MV-4-11 (cell line): ENCODE measurements around the gene ITGA11.
A peak's percentile ranks its signal among the peaks of the same experiment; 100 is the strongest.
"Not testable (repeated sequence)": the region's sequence is repeated elsewhere in the genome, so short reads cannot be mapped to it uniquely, and the experiment has no call there.

Experiments
- DNase-seq: peaks from one replicate; lab custom pipeline; 2025; lab: John Stamatoyannopoulos, UW

Gene ITGA11

DNA sequence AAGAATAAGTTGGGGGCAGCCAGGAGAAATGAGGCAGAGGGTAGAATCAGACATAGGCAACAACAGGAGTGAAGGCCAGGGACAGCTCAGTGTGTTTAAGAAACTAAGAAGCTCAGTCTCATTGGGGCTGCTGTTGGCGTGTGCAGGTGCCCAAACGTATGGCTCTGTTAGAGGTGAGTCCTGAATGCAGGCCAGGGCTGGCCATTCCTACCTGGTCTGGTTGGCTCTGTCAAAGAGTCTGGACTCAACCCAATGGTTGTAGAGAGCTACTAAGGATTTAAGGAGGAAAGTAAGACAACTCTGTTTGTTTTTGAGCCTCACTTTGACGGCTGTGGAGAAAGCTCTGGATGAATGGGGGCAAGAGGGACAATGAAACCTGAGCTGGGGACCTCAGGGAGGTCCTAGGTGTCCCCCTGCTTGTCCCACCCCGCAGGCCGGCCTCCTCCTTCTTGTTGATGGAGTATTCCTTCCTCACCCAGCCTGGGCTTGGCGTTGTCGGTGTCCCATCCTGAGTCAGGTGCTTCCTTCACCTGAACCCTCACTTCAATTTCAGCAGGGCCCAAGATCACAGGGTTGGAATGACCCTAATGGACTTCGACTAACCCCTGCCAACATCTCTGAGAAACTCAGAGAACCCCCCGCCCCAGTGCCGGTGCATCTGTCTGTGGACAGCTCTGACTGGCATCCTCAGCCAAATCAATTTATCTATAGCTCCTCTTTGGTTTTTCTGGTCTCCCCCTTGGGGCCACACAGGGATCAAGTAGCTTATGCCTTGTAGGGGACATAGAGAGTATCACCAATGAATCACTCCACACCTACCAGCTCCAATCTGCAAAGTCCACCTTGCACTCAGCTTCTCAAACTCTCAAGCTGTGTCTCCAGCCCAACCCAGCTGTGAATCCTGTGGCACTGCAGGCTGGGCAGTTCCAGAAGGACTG is 8.3 kb downstream of the ITGA11 start:
- no peak for DNase-seq

DNA sequence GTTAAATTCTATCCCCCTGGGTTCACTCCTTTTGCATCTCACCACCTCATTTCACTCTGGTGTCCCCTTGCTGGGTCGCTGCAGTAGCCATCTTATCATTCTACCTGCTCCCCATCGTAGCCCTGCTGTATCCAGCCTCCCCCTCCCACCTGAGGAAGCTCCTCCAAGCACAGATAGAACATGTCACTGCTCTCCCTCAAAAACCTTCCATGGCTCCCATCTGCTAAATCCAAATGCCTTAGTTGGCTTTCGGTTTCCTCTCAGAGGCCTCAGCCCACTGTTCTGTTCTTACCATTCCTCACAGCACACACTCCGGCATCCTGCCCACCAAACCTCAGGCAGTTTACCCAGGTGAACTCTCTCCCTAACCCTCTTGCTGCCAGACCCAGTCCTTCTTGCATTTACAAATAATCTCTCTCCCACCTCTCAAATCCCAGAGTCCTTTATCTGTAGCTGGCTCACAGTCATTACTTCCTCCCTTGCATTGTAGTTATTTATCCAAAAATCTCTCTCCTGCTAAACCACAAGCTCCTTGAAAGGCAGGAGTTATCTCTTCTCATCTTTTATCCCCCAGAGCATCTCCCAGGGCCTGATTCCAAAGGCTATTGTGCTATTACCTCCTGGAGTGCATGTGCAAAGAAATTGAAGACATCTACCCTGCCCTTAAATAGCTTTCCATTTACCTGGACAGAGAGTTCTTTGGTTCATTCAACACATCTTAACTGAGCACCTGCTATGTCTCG is 9.4 kb downstream of the ITGA11 start:
- not testable (repeated sequence) for DNase-seq

DNA sequence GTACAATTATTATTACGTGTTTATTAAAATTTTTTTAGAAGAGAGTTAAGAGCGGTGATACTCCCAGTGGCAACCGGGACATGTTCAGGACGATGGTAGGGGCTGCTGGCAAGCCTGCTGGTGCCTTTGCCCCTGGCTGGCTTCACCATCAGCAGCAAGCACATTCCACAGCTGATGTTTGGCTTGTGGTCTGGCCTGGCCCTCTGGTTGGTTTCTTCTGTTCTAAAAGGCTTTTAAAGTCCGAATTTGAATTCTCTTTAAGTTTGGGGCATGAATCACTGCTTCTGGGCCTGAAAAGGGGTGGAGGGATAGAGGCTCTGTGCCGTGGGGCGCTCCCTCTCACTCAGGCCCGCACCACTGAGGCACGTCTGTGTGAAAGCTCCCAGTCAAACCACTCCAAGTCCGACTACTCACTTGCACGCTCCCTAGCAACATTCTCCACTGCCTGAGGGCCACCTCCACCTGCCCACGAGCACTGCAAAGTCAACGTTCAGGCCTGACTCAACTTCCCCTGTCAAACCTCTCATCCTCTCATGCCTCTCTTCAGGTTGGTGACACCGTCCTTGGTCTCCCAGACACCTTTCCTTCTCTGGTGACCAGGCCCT is 10.1 kb downstream of the ITGA11 start:
- no peak for DNase-seq

DNA sequence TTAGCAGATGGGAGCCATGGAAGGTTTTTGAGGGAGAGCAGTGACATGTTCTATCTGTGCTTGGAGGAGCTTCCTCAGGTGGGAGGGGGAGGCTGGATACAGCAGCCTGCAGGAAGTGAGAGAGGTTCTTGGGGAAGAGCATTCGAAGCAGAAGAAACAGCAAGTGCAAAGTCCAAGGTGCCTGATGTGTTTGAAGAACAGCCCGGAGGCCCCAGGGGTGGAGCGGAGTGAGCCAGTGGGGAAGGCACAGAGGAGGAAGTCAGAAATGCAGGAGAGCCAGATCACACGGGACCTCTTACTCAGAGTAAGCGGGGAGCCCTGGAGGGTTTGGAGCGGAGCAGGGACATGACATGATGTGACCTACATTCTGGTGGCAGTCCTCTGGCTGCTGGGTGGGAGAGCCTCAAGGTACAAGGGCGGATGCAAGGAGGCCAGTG is 10.8 kb downstream of the ITGA11 start:
- peak; percentile 4 for DNase-seq

DNA sequence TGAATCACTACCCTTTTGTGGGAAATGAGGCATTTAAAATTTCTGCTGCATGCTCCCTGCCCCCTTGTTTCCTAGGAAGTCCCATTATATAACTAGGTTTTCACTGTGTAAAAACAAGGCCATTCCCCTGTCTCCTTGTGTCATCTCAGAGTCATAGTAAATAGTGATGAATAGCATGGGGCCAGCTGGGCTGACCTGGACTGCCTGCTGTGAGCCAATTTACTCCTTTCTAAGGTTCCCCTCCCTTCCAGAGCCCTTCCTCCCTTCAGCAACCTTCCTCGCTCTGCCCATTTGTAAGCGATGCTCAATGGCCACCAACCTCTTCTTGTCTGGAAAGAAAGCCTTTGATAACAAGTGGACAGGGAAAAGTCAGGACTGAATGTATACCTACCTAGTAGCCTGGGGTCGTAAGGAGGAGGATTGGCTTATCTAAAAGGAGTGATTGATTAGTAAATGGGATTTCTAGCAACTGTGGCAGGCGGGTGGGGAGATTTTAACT is 11.7 kb downstream of the ITGA11 start:
- no peak for DNase-seq

DNA sequence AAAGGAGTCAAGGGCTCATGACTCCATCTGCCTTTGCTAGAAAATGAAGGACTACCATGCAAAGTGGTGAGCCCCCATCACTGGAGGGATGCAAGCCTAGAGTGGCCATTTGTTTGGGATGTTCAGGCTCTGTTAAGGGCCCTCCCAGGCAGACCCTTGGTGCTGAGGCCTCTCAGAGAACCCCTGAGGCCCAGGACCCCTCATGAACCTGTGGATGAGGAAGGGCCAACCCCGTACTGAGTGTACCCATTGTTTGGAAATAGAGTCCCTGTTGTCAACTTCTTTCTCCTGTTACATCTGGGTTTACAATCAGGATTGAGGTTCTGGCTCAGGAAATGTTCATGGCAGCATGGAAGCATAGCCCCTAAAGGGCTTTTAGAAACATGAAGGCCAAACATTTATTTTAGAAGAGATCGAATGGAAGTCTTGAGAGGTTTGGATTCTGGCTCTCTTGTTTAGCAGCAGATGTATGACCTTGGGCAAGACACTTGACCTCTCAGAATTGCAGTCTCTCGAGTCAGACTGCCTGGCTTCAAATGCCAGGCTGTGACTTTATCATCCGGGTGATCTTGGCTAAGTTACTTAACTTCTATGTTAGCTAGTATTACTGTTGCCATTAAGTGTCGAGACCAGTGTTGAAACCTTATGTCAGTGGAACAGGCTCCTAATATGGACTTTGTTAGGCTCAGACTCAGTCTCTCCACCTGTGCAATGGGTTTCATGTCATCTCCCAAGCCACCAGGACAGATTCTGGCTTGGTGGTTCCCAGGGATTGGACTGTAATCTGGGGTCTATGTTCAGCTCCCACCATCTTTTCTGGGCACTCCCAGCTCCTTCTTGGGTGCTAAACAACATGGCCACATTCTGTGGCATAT is 12.4 kb downstream of the ITGA11 start:
- DNase-seq: no peak

DNA sequence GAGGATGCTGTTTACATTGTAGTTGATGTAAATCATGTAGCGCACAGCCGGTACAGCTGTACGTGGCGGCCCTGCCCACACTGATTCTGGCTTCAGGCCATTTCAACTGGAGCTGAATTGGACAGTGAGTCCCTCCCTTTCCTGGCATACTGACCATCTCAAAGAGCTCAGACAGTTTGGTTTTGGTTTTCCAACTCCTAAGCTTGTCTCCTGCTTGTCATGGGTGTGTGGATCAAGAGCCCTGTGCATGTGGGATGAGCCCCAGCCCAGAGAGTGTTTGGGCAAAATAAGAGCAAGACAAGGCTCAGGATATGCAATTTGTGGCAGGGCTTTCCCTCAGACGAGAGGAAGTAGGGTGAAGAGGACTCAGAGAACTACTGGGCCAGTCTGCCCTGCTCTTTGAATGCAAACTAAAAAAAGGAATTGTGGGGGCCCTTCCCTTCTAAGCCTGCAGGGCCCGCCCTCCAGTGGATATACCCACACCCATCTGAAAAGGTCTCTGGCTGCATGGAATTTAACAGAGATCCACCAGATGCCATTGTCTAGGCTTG is 13.3 kb downstream of the ITGA11 start:
- peak; percentile 48 for DNase-seq

DNA sequence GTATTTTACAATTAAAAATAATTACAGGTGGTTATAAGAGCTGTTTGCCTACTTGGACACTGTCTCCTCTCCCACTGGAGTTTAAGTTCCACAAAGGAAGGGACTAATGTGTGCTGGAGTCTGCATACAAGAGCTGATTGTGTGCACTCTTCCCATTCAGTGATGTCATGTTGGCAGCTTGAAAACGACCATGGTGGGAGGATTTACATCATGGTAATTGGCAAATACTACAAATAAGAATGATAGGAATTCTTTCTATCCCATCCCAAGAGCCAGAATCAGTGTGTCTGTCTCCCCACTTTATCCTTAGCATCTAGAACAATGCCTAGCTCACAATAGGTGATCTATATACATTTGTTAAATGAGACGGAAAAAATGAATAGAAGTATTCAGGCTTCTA is 14.1 kb downstream of the ITGA11 start:
- DNase-seq: no peak

DNA sequence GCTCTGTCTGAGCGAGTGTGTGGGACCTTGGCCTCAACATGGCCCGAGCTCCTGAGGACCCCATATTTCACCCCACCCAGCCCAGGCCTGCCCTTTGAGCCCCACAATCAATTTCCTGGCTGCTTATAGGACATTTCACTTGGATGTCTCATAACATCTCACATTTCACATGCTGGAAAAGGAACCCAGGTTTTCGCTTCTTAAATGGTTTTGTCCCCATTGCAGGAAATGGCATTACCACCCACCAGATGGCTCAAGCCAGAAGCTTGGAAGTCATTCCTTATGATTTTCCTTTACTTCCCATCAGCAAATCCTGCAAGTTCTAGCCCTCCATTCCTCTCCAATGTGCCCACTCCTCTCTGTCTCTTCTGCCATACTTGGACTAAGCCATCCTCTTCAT is 14.9 kb downstream of the ITGA11 start:
- DNase-seq: no peak

DNA sequence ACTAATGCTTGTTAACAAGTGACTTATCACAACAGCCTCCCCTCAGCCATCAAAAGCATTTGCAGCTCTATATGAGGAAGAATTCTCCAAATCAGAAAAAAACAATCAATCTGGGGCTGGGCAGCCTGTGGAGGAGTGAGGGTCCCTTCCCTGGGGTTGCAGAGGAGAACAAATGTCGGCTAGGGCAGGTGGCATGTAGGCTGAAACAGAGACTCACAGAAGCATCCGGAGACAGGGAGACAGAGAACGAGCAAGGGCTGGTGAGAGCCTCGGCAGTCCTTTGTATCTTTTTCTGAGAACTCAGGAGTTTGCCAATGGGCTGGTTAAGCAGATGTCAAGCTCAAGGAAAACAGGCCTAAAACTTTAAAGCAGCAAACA is 15.8 kb downstream of the ITGA11 start:
- no peak for DNase-seq

DNA sequence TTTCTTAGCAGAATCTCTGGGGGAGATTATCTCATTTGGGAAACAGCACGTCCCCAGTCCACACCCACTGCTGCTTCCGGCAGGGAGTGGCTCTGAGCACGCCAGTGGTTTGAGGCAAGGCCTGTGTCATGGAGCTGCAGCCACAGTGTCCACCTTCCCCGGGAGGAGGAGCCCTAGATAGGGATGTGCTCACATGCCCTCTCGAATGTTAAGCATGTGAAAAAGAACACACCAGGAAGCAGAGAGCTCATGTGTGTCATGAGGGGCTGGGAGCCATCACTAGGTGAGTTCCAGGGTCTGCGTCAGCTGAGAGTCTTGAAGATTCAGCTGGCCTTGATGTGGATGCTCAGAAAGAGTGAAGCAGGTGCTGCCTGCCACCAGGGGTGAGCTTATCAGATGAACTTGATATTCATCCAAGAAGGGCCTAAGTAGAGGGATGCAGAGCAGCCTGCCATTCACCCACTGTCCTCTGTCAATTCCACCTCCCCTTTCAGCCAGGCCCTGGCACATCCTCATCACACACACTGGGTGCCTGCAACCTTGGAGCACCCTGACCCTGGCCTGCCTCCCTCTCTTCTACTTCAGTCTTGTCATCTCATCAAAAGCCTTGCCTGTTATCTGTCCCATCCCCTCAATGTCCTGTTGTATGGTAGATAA is 16.3 kb downstream of the ITGA11 start:
- no peak for DNase-seq

DNA sequence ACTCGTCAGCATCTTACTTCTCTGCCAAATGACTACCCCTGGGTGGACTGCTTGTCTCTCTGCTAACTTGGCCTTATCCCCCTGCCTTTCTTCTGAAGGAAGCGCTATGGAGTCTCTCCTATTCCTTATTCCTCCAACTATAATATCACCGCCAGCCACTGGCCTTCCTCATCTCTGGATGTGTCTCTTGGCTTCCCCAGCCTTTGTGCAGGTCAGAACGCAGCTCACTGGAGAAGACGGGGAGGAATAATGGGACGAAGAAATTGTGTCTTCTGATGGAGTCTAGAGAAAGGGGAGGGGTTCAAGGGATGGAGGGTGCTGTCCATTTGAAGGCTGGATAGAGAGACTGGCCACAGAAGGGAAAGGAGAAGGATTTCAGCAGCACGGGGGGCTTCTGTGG is 16.9 kb downstream of the ITGA11 start:
- no peak for DNase-seq

DNA sequence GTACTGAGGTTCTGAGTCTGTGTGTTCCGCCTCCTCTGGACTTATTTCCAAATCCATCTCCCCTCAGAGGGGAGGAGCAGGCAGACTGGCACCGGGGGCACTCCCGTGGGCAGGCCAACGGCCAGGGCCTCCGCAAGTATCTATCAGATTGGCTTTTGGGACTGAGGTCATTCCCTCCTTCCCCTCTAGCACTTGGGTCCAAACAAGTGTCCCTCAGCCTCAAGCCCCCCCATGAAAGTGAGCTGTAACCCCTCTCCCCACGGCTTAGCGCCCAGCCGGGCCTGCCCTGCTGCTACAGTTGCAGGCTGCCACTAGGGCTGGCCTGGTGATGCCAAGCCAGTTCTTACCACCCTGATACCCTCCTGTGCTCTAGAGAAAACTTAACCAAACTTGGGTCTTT is 17.4 kb downstream of the ITGA11 start:
- no peak for DNase-seq

DNA sequence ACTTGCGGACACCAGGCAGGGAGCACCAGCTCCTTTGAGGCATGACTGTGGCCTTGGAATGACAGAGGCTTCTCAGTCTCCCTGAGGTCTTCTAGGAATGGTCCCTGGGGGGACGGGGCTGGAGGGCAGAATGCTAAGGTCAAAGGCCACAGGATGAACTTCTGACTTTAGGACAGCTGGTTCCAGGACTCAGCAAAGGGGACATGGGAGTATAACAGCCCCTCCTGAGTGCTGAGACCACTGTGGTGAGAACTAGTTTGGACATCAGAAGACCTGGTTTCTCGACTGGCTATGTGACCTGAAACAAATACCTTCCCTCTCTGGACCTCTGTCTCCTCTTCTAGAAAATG is 17.8 kb downstream of the ITGA11 start:
- no peak for DNase-seq

DNA sequence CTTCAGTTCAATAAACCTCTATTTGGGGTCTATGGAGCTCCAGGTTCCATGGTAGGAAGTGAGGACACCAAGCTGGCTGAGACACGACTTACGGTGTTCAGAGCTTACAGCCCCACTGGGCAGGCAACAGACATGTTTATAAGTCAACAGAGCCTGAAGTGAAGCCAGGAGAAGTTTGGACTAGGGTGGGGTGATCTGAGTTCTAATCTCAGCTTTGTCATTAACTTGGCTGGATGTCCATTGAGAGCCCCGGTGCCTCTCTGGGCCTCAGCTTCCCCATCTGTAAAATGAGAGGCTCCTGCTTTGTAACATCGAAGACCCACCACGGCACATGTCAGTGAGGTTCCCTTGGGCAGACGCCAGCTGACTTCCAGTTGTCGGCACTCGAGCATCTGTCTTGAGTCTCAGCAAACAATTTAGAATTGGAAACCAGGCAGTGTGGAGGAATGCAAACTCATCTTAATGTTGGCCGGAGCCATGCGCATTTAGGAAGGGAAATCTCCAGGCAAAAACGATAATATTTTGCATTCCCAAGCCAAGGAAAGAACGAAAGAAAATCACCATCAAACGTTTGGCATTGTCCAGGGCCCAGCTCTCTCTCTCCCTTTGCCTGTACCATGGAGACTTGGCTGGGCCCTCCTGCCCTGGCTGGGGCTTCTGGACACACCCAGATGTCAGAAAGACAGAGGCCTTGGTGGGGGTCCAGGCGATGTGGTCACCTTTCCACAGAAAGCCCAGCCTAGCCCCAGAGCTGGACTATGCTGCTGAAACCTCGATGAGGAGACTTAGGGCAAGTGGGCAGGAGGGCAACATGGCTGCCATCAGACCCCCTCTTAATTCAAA is 18.4 kb downstream of the ITGA11 start:
- DNase-seq: no peak

DNA sequence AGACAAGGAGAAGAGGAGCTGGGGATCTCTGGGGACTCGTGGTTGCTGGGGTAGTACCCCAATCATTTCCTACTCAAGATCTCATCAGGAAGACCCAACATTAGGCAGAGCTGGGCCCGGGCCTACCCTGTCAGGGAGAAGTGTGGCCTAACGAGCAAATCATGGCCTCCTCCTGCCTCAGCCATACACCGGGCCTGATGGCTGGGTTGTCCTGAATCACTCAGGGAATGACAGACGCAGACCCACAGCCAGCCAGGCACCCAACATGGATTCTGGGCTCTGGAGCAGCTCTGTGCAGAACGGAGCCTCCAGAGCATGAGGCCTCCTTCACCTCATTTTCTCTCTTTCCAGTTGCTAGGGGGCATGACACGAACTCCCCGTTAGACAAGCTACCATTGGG is 19.7 kb downstream of the ITGA11 start:
- DNase-seq: no peak

DNA sequence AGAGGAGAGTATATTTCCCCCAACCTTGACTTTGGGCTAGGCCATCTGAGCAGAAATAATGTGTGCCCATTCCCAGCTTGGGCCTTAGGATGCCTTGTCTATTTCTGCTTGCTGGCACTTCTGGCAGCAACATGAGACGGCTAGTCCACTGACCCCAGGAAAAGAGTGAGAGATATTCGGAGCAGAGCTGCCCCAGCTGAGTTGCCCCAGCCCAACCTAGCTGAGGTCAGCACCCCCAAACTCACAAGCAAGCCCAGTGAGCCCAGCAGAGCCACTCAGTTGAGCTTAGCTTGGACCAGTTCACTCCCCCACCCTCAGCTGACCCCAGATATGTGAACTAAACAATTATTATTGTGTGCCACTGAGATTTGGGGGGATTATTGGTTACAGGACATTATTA is 20.2 kb downstream of the ITGA11 start:
- DNase-seq: no peak

DNA sequence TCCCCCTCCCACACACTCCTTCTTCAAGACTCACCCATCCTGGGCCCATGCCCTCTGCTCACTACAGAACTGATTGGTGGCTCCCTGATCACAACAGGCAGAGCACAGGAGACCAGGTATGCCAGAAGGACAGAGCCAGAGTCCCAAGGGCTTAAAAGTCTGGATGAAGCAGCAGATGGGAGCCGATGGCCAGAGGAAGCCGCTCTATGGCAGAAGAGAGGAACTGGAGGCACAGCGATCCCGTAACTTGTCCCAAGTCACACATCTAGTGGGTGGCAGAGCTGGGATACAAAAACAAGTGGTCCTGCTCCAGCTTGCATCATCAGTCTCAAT is 20.7 kb downstream of the ITGA11 start:
- DNase-seq: no peak

DNA sequence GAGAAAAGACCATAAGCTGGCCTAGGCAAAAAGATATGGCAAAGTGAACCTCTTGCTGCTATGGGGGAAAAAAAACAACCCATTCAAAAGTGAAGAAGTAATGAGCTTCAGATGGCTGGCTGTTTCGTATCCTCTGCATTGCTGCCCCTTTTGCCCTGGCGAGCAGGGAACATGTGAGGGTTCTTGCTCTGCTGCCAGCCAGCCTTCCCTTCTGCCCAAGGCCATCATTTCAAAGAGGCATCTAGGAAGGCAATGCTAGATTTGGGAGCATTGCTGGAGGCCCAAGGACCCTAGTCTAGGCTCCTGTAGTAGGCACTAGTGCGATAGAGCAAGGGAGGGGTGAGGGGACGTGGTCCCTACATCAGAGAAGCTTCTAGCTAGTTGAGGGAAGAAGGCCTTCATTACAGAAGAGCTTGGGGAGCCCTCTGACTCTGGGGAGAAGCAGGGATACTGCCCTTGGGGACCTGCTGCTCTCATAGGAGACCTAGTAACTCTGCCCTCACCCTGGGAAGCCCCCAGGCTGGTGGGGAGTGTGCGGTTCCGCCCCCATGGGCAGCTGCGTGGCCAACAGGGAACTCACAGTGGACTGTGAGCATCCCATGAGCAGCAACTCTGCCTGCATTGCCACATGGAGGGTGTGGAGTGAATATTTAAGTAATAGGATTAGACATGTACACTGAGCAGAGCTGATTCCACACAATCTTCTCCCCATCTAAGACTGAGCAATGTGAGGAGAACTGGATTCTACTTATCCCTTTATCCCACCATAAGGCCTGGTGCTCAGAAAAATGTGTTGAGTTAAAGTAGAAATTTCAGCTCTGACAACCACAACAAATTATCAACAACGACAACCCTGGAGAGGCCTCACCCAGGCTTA is 21.3 kb downstream of the ITGA11 start:
- DNase-seq: no peak
